OCI-LY1 (cell line): Measurements from ENCODE around the gene PREB.

Experiments
- H2AFZ ChIP-seq: fragments of 200-600 bp; sonication (generic), shearing (Covaris generic); 2 replicates; pipeline ENCODE4 v1.6.0; 2014; ENCODE audit warnings: antibody characterized with exemption, mild to moderate bottlenecking, low read length
- H3F3A ChIP-seq: fragments of 200-600 bp; sonication (generic), shearing (Covaris generic); 2 replicates; pipeline ENCODE4 v1.6.0; 2014; ENCODE audit warnings: mild to moderate bottlenecking, antibody characterized with exemption, low read length, moderate library complexity; ENCODE audit not compliant: insufficient read depth
- H3K27ac ChIP-seq: fragments of 200-600 bp; sonication (generic); 2 replicates; pipeline ENCODE4 v1.5.1; 2014; ENCODE audit warnings: low read length, mixed run types, mild to moderate bottlenecking, low read depth; ENCODE audit not compliant: poor library complexity, severe bottlenecking
- H3K27me3 ChIP-seq: fragments of 200-600 bp; sonication (generic); 2 replicates; pipeline ENCODE4 v1.6.0; 2014; ENCODE audit warnings: antibody characterized with exemption, mild to moderate bottlenecking, low read length, moderate library complexity; ENCODE audit not compliant: insufficient read depth
- H3K36me3 ChIP-seq: fragments of 200-600 bp; sonication (generic); 2 replicates; pipeline ENCODE4 v1.6.1; 2014; ENCODE audit warnings: mild to moderate bottlenecking, antibody characterized with exemption, low read length, moderate library complexity, mixed read lengths; ENCODE audit not compliant: insufficient read depth
- H3K4me1 ChIP-seq: fragments of 200-600 bp; sonication (generic); 2 replicates; pipeline ENCODE4 v1.5.1; 2014; ENCODE audit warnings: mild to moderate bottlenecking, low read length, moderate library complexity; ENCODE audit not compliant: insufficient read depth, severe bottlenecking
- H3K4me2 ChIP-seq: fragments of 200-600 bp; sonication (generic), shearing (Covaris generic); 2 replicates; pipeline ENCODE4 v1.6.1; 2014; ENCODE audit warnings: low read length
- H3K4me3 ChIP-seq: fragments of 200-600 bp; sonication (generic); 2 replicates; pipeline ENCODE4 v1.5.1; 2014; ENCODE audit warnings: low read length, low read depth, mild to moderate bottlenecking, mixed read lengths; ENCODE audit not compliant: poor library complexity, severe bottlenecking
- H3K79me2 ChIP-seq: fragments of 200-600 bp; shearing (Covaris generic); 2 replicates; pipeline ENCODE4 v1.6.1; 2016; ENCODE audit warnings: mixed run types, low read length, mixed read lengths; ENCODE audit not compliant: insufficient read depth
- H3K9ac ChIP-seq: fragments of 200-600 bp; sonication (generic), shearing (Covaris generic); 2 replicates; pipeline ENCODE4 v1.6.1; 2014; ENCODE audit warnings: mild to moderate bottlenecking, low read length, mixed read lengths
- H3K9me2 ChIP-seq: fragments of 200-600 bp; sonication (generic), shearing (Covaris generic); 2 replicates; pipeline ENCODE4 v1.6.1; 2014; ENCODE audit warnings: low read depth, mild to moderate bottlenecking, low read length, mixed read lengths
- H3K9me3 ChIP-seq: fragments of 200-600 bp; shearing (Covaris generic); 2 replicates; pipeline ENCODE4 v1.6.1; 2014; ENCODE audit warnings: low read length, mixed read lengths
- H4K20me1 ChIP-seq: fragments of 200-600 bp; sonication (generic), shearing (Covaris generic); 2 replicates; pipeline ENCODE4 v1.6.0; 2016; ENCODE audit warnings: mild to moderate bottlenecking, low read length; ENCODE audit not compliant: insufficient read depth
- EZH2 ChIP-seq: fragments of 200-600 bp; sonication (generic), shearing (Covaris generic); IDR thresholded peaks from 2 replicates; pipeline ENCODE4 v1.8.0; 2017; ENCODE audit warnings: borderline replicate concordance, mixed run types, mild to moderate bottlenecking, antibody characterized with exemption, low read length, moderate library complexity, mixed read lengths
- TF ChIP-seq, protein P1 (sequence below): fragments of 200-600 bp; sonication (generic), shearing (Covaris generic); IDR thresholded peaks from 2 replicates; pipeline ENCODE4 v1.5.1; 2017; ENCODE audit warnings: mild to moderate bottlenecking, antibody characterized with exemption, low read length, moderate library complexity, mixed read lengths

The PREB gene

DNA sequence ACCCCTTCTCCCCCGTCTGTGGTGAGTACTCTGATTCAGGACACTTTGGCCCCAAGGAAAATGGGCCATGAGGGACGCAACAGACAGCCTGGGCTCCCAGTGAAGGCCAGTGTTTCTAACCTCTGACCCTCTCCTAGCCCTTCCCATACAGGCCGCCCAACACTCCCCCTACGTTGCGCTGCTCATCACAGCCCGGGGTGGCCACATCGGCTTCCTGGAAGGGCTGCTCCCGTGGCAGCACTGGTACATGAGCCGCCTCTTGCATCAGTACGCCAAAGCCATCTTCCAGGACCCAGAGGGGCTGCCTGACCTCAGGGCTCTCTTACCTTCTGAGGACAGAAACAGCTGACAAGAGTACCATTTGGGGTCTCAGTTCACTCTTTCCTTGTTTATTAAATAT lies 4.0 kb downstream of the PREB start:
- Histone ChIP-seq H2AFZ (no peak overlapping the region), H3K27ac (no peak overlapping the region), H4K20me1 (no peaks in the 10 kb centered on the region), H3K79me2 (no peaks in the 10 kb centered on the region), H3K9me3 (no peaks in the 10 kb centered on the region), H3F3A (no peaks in the 10 kb centered on the region), H3K36me3 (peaks cover 34% of the 10 kb centered on the region), H3K4me1 (peaks cover 14% of the 10 kb centered on the region), H3K9ac (no peak overlapping the region), H3K4me2 (no peak overlapping the region), H3K27me3 (no peaks in the 10 kb centered on the region), H3K9me2 (no peaks in the 10 kb centered on the region), H3K4me3 (no peak overlapping the region)
- TF ChIP-seq EZH2 = no peak
- TF ChIP-seq, protein P1, sequence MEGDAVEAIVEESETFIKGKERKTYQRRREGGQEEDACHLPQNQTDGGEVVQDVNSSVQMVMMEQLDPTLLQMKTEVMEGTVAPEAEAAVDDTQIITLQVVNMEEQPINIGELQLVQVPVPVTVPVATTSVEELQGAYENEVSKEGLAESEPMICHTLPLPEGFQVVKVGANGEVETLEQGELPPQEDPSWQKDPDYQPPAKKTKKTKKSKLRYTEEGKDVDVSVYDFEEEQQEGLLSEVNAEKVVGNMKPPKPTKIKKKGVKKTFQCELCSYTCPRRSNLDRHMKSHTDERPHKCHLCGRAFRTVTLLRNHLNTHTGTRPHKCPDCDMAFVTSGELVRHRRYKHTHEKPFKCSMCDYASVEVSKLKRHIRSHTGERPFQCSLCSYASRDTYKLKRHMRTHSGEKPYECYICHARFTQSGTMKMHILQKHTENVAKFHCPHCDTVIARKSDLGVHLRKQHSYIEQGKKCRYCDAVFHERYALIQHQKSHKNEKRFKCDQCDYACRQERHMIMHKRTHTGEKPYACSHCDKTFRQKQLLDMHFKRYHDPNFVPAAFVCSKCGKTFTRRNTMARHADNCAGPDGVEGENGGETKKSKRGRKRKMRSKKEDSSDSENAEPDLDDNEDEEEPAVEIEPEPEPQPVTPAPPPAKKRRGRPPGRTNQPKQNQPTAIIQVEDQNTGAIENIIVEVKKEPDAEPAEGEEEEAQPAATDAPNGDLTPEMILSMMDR = no peak

DNA sequence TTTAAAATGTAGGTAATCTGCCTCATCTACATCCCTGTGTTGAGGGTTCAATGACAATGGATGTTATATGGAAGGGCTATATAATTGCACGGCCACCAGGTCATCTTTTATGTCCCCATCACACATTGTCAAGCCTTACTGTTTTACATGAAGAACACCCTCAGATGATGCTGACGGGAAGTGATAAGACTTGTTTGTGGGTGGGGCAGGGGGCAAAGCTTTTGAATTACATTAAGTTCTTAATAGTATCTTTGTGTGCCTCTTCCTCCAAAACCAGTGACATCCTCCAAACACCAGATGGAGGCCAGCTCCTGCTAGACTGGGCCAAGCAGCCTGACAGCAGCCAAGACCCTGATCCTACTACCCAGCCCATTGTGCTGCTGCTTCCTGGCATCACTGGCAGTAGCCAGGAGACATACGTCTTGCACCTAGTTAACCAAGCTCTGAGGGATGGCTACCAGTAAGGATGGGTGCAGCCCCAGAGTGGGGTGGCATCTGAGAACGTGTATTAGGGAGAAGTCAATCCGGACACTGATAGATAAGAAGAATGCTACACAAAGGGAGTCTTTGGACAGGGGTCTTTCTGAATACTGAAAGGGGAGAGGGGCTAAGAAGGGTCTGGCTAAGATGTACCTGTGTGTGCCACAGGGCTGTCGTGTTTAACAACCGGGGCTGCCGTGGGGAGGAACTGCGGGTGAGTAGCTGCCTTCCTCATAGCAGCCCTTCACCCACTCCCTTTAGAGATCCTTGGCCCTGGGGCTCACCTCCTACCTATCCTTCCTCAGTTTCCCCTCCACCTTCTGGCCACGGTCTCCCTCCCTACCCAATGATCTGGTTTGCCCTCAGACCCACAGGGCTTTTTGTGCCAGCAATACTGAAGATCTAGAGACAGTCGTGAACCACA lies 5.5 kb downstream of the PREB start:
- no peak overlapping the region for H3K4me2 ChIP-seq
- H3K27ac ChIP-seq = no peak overlapping the region
- no peaks in the 10 kb centered on the region for H4K20me1 ChIP-seq
- H3K36me3 ChIP-seq = peaks cover 34% of the 10 kb centered on the region
- H3K9me2 ChIP-seq = no peaks in the 10 kb centered on the region
- no peaks in the 10 kb centered on the region for H3K27me3 ChIP-seq
- H3K9me3 ChIP-seq = no peaks in the 10 kb centered on the region
- H3K4me1 ChIP-seq = peaks cover 12% of the 10 kb centered on the region
- H2AFZ ChIP-seq = no peak overlapping the region
- no peak overlapping the region for H3K9ac ChIP-seq
- no peaks in the 10 kb centered on the region for H3F3A ChIP-seq
- no peak overlapping the region for H3K4me3 ChIP-seq
- TF ChIP-seq, protein P1 = no peak
- no peak for TF ChIP-seq EZH2
- no peaks in the 10 kb centered on the region for H3K79me2 ChIP-seq

DNA sequence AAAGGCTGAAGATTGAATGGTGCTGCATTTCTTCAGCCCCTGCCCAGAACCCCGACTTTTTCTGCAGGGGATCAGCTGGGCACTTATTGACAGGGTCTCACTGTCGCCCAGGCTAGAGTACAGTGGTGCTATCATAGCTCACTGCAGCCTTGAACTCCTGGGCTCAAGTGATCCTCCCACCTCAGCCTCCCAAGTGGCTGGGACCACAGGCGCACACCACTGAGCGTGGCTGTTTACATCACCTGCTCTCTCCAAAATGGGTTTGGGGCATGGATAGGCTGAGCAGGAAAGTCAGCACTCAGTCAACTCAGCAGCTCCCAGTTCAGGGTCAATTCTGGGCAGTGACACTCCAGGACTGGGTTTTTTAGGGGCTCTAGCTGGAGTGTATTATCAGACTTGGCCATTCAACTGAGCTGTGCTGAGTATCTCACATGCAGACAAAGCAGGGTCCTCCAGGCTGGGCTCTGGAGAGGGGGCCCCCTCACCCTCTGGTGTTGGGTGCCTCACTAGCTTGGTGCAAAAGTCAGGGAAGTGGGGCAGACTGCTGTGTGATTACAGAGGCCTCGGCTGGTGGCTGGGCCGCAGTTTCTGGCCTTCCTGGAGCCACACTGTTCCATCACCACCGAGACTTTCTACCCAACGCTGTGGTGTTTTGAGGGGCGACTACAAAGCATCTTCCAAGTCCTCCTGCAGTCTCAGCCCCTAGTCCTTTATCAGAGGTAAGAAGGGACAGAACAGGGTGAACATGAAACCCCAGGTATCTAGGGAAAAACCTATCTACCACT lies 6.4 kb downstream of the PREB start:
- H3K79me2 ChIP-seq = no peaks in the 10 kb centered on the region
- H3K9me2 ChIP-seq = no peaks in the 10 kb centered on the region
- TF ChIP-seq EZH2 = no peak
- TF ChIP-seq, protein P1 = no peak
- peaks cover 12% of the 10 kb centered on the region for H3K4me1 ChIP-seq
- H3K4me3 ChIP-seq = no peak overlapping the region
- H3K36me3 ChIP-seq = peaks cover 34% of the 10 kb centered on the region
- no peaks in the 10 kb centered on the region for H4K20me1 ChIP-seq
- no peaks in the 10 kb centered on the region for H3K27me3 ChIP-seq
- no peak overlapping the region for H2AFZ ChIP-seq
- H3K27ac ChIP-seq = no peak overlapping the region
- H3F3A ChIP-seq = no peaks in the 10 kb centered on the region
- H3K4me2 ChIP-seq = no peak overlapping the region
- no peaks in the 10 kb centered on the region for H3K9me3 ChIP-seq
- H3K9ac ChIP-seq = no peak overlapping the region
